ENCODE measurements around the gene KRTAP10-5.

Gene KRTAP10-5

GRCh38 chr21:44581158-44581557 is 754 bp upstream of the KRTAP10-5 start:
- CTCF ChIA-PET: no interaction called here
- POLR2A ChIA-PET: no interaction called here
- 86% methylated on average over 1 of the region's 3 CpGs for WGBS (ENCODE audit: insufficient coverage)

GRCh38 chr21:44579833-44580144 is 615 bp downstream of the KRTAP10-5 start:
- peaks cover 0 to 41% (median 0%) of the 10 kb centered on the region in 5 experiments for H3K27me3 ChIP-seq (replicated peaks in 2 of 5; ENCODE audit: control insufficient read depth in 4 of 5, insufficient read depth in 5 of 5, low read length in 4 of 5)
- no peak overlapping the region for H3K4me3 ChIP-seq (ENCODE audit: control insufficient read depth in 1 of 7, extremely low read depth in 1 of 7, insufficient read depth in 4 of 7, low read depth in 2 of 7, low read length in 6 of 7)
- 88% methylated on average over 7 of the region's 7 CpGs for WGBS (ENCODE audit: insufficient coverage)
- H3K4me1 ChIP-seq (ENCODE audit: control extremely low read depth in 1 of 4, control insufficient read depth in 4 of 4, insufficient read depth in 4 of 4, low read length in 3 of 4): no peaks in the 10 kb centered on the region
- CTCF ChIA-PET: no interaction called here
- H3K36me3 ChIP-seq (ENCODE audit: control insufficient read depth in 4 of 4, insufficient read depth in 4 of 4, low read length in 3 of 4): no peaks in the 10 kb centered on the region
- DNase-seq: no peak
- POLR2A ChIA-PET: no interaction called here
- H3K9me3 ChIP-seq (ENCODE audit: control extremely low read depth in 1 of 5, control insufficient read depth in 4 of 5, insufficient read depth in 2 of 5, low read depth in 1 of 5, low read length in 4 of 5): peaks cover 2 to 29% (median 17%) of the 10 kb centered on the region in 5 experiments
- H3K27ac ChIP-seq (ENCODE audit: insufficient read depth in 1 of 2, low read depth in 1 of 2, low read length in 2 of 2, poor library complexity in 1 of 2, severe bottlenecking in 2 of 2): no peak overlapping the region

More at GRCh38 chr21:44581158-44581557, 754 bp upstream of the KRTAP10-5 start:
- Histone ChIP-seq H3K4me3 (ENCODE audit: control insufficient read depth in 1 of 7, extremely low read depth in 1 of 7, insufficient read depth in 4 of 7, low read depth in 2 of 7, low read length in 6 of 7) (no peak overlapping the region), H3K36me3 (ENCODE audit: control insufficient read depth in 4 of 4, insufficient read depth in 4 of 4, low read length in 3 of 4) (no peaks in the 10 kb centered on the region), H3K4me1 (ENCODE audit: control extremely low read depth in 1 of 4, control insufficient read depth in 4 of 4, insufficient read depth in 4 of 4, low read length in 3 of 4) (no peaks in the 10 kb centered on the region), H3K27me3 (replicated peaks in 2 of 5; ENCODE audit: control insufficient read depth in 4 of 5, insufficient read depth in 5 of 5, low read length in 4 of 5) (peaks cover 0 to 39% (median 2%) of the 10 kb centered on the region in 5 experiments), H3K9me3 (ENCODE audit: control extremely low read depth in 1 of 5, control insufficient read depth in 4 of 5, insufficient read depth in 2 of 5, low read depth in 1 of 5, low read length in 4 of 5) (peaks cover 2 to 33% (median 17%) of the 10 kb centered on the region in 5 experiments), H3K27ac (ENCODE audit: insufficient read depth in 1 of 2, low read depth in 1 of 2, low read length in 2 of 2, poor library complexity in 1 of 2, severe bottlenecking in 2 of 2) (no peak overlapping the region)
- no peak for DNase-seq

GRCh38 chr21:44579056-44579832 is 1.2 kb downstream of the KRTAP10-5 start:
- H3K4me1 ChIP-seq (ENCODE audit: control extremely low read depth in 1 of 4, control insufficient read depth in 4 of 4, insufficient read depth in 4 of 4, low read length in 3 of 4): no peaks in the 10 kb centered on the region
- H3K27ac ChIP-seq (ENCODE audit: insufficient read depth in 1 of 2, low read depth in 1 of 2, low read length in 2 of 2, poor library complexity in 1 of 2, severe bottlenecking in 2 of 2): no peak overlapping the region
- H3K4me3 ChIP-seq (ENCODE audit: control insufficient read depth in 1 of 7, extremely low read depth in 1 of 7, insufficient read depth in 4 of 7, low read depth in 2 of 7, low read length in 6 of 7): no peak overlapping the region
- H3K36me3 ChIP-seq (ENCODE audit: control insufficient read depth in 4 of 4, insufficient read depth in 4 of 4, low read length in 3 of 4): no peaks in the 10 kb centered on the region
- H3K27me3 ChIP-seq (replicated peaks in 2 of 5; ENCODE audit: control insufficient read depth in 4 of 5, insufficient read depth in 5 of 5, low read length in 4 of 5): peaks cover 0 to 43% (median 0%) of the 10 kb centered on the region in 5 experiments
- 73% methylated on average over 11 of the region's 22 CpGs for WGBS (ENCODE audit: insufficient coverage)
- CTCF ChIA-PET: no interaction called here
- DNase-seq: no peak
- POLR2A ChIA-PET: no interaction called here
- H3K9me3 ChIP-seq (ENCODE audit: control extremely low read depth in 1 of 5, control insufficient read depth in 4 of 5, insufficient read depth in 2 of 5, low read depth in 1 of 5, low read length in 4 of 5): peaks cover 2 to 29% (median 17%) of the 10 kb centered on the region in 5 experiments

DNA sequence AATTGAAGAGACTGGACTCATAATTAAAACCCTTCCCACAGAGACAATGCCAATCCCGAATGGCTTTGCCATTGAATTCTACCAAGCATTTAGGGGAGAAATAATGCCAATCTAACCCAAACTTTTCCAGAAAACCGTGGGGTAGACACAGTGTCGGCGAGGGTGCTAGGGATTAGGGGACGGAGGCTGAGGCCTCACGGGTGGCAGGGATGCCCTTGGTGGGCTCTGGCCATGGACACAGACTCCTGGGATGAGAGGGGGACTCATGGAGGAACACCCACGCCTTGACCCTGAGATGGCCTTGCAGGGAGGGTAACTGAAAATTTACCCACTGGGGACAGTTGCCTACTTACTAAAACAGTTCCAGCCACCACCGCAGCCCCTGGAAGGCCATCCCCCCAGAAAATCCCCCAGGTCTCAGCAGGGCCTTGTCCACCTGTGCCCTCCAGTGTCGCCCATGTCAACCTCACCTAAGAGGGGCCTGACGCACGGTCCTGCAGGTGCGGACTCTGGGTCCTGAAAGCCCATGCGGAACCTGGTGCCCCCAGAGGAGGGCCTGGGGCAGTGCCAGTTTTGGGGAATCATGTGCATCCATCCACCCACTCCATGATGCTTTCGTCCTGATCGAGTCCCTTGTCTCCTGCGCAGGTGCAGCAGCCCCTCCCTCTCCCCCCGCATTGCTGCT is 1.9 kb downstream of the KRTAP10-5 start:
- H3K4me1 ChIP-seq (ENCODE audit: control extremely low read depth in 1 of 4, control insufficient read depth in 4 of 4, insufficient read depth in 4 of 4, low read length in 3 of 4): no peaks in the 10 kb centered on the region
- peaks cover 0 to 38% (median 0%) of the 10 kb centered on the region in 5 experiments for H3K27me3 ChIP-seq (replicated peaks in 2 of 5; ENCODE audit: control insufficient read depth in 4 of 5, insufficient read depth in 5 of 5, low read length in 4 of 5)
- DNase-seq: no peak
- H3K4me3 ChIP-seq (ENCODE audit: control insufficient read depth in 1 of 7, extremely low read depth in 1 of 7, insufficient read depth in 4 of 7, low read depth in 2 of 7, low read length in 6 of 7): no peak overlapping the region
- H3K9me3 ChIP-seq (ENCODE audit: control extremely low read depth in 1 of 5, control insufficient read depth in 4 of 5, insufficient read depth in 2 of 5, low read depth in 1 of 5, low read length in 4 of 5): peaks cover 2 to 29% (median 17%) of the 10 kb centered on the region in 5 experiments
- no peaks in the 10 kb centered on the region for H3K36me3 ChIP-seq (ENCODE audit: control insufficient read depth in 4 of 4, insufficient read depth in 4 of 4, low read length in 3 of 4)
- CTCF ChIA-PET: no interaction called here
- POLR2A ChIA-PET: no interaction called here
- over 99% methylated on average over 15 of the region's 17 CpGs for WGBS (ENCODE audit: insufficient coverage)
- no peak overlapping the region for H3K27ac ChIP-seq (ENCODE audit: insufficient read depth in 1 of 2, low read depth in 1 of 2, low read length in 2 of 2, poor library complexity in 1 of 2, severe bottlenecking in 2 of 2)

DNA sequence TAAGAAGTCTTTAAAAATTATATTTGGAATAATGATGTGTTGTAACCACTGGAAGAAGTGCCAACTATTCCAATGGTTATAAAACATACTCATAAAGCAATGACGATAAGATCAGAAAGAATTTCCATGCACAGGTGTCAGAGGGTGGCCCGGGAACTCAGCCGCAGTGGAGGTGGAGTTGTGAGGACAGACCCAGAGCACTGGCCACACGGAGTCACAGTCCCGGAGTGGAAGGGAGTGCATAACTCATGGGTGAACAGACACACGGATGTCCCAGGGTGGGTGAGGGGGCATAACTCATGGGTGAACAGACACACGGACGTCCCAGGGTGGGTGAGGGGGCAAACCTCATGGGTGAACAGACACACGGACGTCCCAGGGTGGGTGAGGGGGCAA is 4.4 kb downstream of the KRTAP10-5 start:
- ChIA-PET POLR2A (no interaction called here), CTCF (no interaction called here)
- Histone ChIP-seq H3K27me3 (replicated peaks in 2 of 5; ENCODE audit: control insufficient read depth in 4 of 5, insufficient read depth in 5 of 5, low read length in 4 of 5) (peaks cover 0 to 37% (median 0%) of the 10 kb centered on the region in 5 experiments), H3K27ac (ENCODE audit: insufficient read depth in 1 of 2, low read depth in 1 of 2, low read length in 2 of 2, poor library complexity in 1 of 2, severe bottlenecking in 2 of 2) (no peak overlapping the region), H3K4me1 (ENCODE audit: control extremely low read depth in 1 of 4, control insufficient read depth in 4 of 4, insufficient read depth in 4 of 4, low read length in 3 of 4) (no peaks in the 10 kb centered on the region), H3K9me3 (ENCODE audit: control extremely low read depth in 1 of 5, control insufficient read depth in 4 of 5, insufficient read depth in 2 of 5, low read depth in 1 of 5, low read length in 4 of 5) (peaks cover 0 to 25% (median 12%) of the 10 kb centered on the region in 5 experiments), H3K36me3 (ENCODE audit: control insufficient read depth in 4 of 4, insufficient read depth in 4 of 4, low read length in 3 of 4) (no peaks in the 10 kb centered on the region), H3K4me3 (ENCODE audit: control insufficient read depth in 1 of 7, extremely low read depth in 1 of 7, insufficient read depth in 4 of 7, low read depth in 2 of 7, low read length in 6 of 7) (no peak overlapping the region)
- DNase-seq: no peak
- 86% methylated on average over 5 of the region's 10 CpGs for WGBS (ENCODE audit: insufficient coverage)

- 90% methylated on average over 18 of the region's 20 CpGs for WGBS (ENCODE audit: insufficient coverage)
- no peaks in the 10 kb centered on the region for H3K36me3 ChIP-seq (ENCODE audit: control insufficient read depth in 4 of 4, insufficient read depth in 4 of 4, low read length in 3 of 4)
- CTCF ChIA-PET: no interaction called here
- peaks cover 0 to 24% (median 12%) of the 10 kb centered on the region in 5 experiments for H3K9me3 ChIP-seq (ENCODE audit: control extremely low read depth in 1 of 5, control insufficient read depth in 4 of 5, insufficient read depth in 2 of 5, low read depth in 1 of 5, low read length in 4 of 5)
- DNase-seq: no peak
- POLR2A ChIA-PET: no interaction called here
- no peak overlapping the region for H3K27ac ChIP-seq (ENCODE audit: insufficient read depth in 1 of 2, low read depth in 1 of 2, low read length in 2 of 2, poor library complexity in 1 of 2, severe bottlenecking in 2 of 2)
- no peak overlapping the region for H3K4me3 ChIP-seq (ENCODE audit: control insufficient read depth in 1 of 7, extremely low read depth in 1 of 7, insufficient read depth in 4 of 7, low read depth in 2 of 7, low read length in 6 of 7)
- H3K4me1 ChIP-seq (ENCODE audit: control extremely low read depth in 1 of 4, control insufficient read depth in 4 of 4, insufficient read depth in 4 of 4, low read length in 3 of 4): no peaks in the 10 kb centered on the region
- H3K27me3 ChIP-seq (replicated peaks in 2 of 5; ENCODE audit: control insufficient read depth in 4 of 5, insufficient read depth in 5 of 5, low read length in 4 of 5): peaks cover 0 to 37% (median 0%) of the 10 kb centered on the region in 5 experiments
These were observed 4.9 kb downstream of the KRTAP10-5 start for GRCh38 chr21:44575307-44576024.

Measured in common myeloid progenitor, CD34-positive (primary cell).